WTC11 (cell line): Measurements from ENCODE around the gene SYT13. TPM values are rescaled to one million over a fixed set of nuclear protein-coding genes. Genes with fewer than 3 reads are reported as not detected.

Experiments used
- ATAC-seq: fragments of 200-7000 bp; cut with Tn5 transposase; 2 replicates; pipeline ENCODE4 v1.10.0; 2021; ENCODE audit warnings: mild to moderate bottlenecking, moderate library complexity
- CTCF ChIA-PET: fragments of 300-600 bp; sonication (Branson Sonifier 250); formaldehyde crosslinking; loops from one replicate; lab custom pipeline; 2021; ENCODE audit warnings: antibody characterized with exemption; lab: Charles Lee
- POLR2A ChIA-PET: fragments of 350-600 bp; sonication (Branson Sonifier 250); formaldehyde crosslinking; loops from one replicate; lab custom pipeline; 2021; ENCODE audit warnings: antibody characterized with exemption; lab: Charles Lee
- DNase-seq: peaks from one replicate; pipeline ENCODE4 v3.0.0; 2021; ENCODE audit warnings: low spot score
- H3K27ac Mint-ChIP-seq: 2 replicates; pipeline ENCODE4 v1.8.0; 2021; ENCODE audit warnings: mixed read lengths
- H3K27me3 Mint-ChIP-seq: 2 replicates; pipeline ENCODE4 v1.8.0; 2021; ENCODE audit warnings: low read depth, mild to moderate bottlenecking, moderate library complexity, mixed read lengths
- H3K36me3 Mint-ChIP-seq: 2 replicates; pipeline ENCODE4 v1.8.0; 2021; ENCODE audit warnings: mixed read lengths
- H3K4me1 Mint-ChIP-seq: 2 replicates; pipeline ENCODE4 v1.8.0; 2022; ENCODE audit warnings: mixed read lengths
- H3K4me3 Mint-ChIP-seq: 2 replicates; pipeline ENCODE4 v1.8.0; 2021; ENCODE audit warnings: mild to moderate bottlenecking, moderate library complexity, mixed read lengths
- H3K9me3 Mint-ChIP-seq: 2 replicates; pipeline ENCODE4 v1.8.0; 2021; ENCODE audit warnings: mixed read lengths
- ATF1 ChIP-seq: sonication (generic); formaldehyde crosslinking; IDR thresholded peaks from 2 replicates; pipeline ENCODE4 v1.8.1; 2023; ENCODE audit warnings: mild to moderate bottlenecking, moderate library complexity, missing genetic modification reagents
- ATF3 ChIP-seq: sonication (generic); formaldehyde crosslinking; conservative IDR thresholded peaks from 2 replicates; pipeline ENCODE4 v1.8.1; 2022; ENCODE audit warnings: mild to moderate bottlenecking, missing genetic modification reagents
- E2F1 ChIP-seq: sonication (generic); formaldehyde crosslinking; IDR thresholded peaks from 2 replicates; pipeline ENCODE4 v1.8.0; 2022; ENCODE audit warnings: mild to moderate bottlenecking, missing genetic modification reagents
- EMX1 ChIP-seq: fragments of 250-450 bp; sonication (Bioruptor Pico); IDR thresholded peaks from 2 replicates; pipeline ENCODE4 v1.8.0; 2021; ENCODE audit warnings: mild to moderate bottlenecking
- HMGXB4 ChIP-seq: sonication (generic); formaldehyde crosslinking; IDR thresholded peaks from 2 replicates; pipeline ENCODE4 v1.8.1; 2023; ENCODE audit warnings: mild to moderate bottlenecking, moderate library complexity, missing genetic modification reagents
- MAX ChIP-seq: sonication (generic); formaldehyde crosslinking; IDR thresholded peaks from 2 replicates; pipeline ENCODE4 v1.8.0; 2022; ENCODE audit warnings: mild to moderate bottlenecking, missing genetic modification reagents
- MLX ChIP-seq: sonication (generic); formaldehyde crosslinking; IDR thresholded peaks from 2 replicates; pipeline ENCODE4 v1.8.1; 2023; ENCODE audit warnings: mild to moderate bottlenecking, missing genetic modification reagents, moderate library complexity
- MYBL2 ChIP-seq: sonication (generic); formaldehyde crosslinking; IDR thresholded peaks from 2 replicates; pipeline ENCODE4 v1.8.1; 2023; ENCODE audit warnings: mild to moderate bottlenecking, moderate library complexity, missing genetic modification reagents
- NR2C2 ChIP-seq: sonication (generic); formaldehyde crosslinking; IDR thresholded peaks from 2 replicates; pipeline ENCODE4 v1.8.0; 2022; ENCODE audit warnings: mild to moderate bottlenecking, missing genetic modification reagents
- NR3C1 ChIP-seq: sonication (generic); formaldehyde crosslinking; conservative IDR thresholded peaks from 2 replicates; pipeline ENCODE4 v1.8.1; 2023; ENCODE audit warnings: low read depth, mild to moderate bottlenecking, missing genetic modification reagents
- PREB ChIP-seq: sonication (generic); formaldehyde crosslinking; IDR thresholded peaks from 2 replicates; pipeline ENCODE4 v1.8.1; 2022; ENCODE audit warnings: mild to moderate bottlenecking, missing genetic modification reagents, moderate library complexity, borderline replicate concordance
- SMAD3 ChIP-seq: sonication (generic); formaldehyde crosslinking; IDR thresholded peaks from 2 replicates; pipeline ENCODE4 v1.8.0; 2022; ENCODE audit warnings: missing genetic modification reagents, mild to moderate bottlenecking, borderline replicate concordance
- USF1 ChIP-seq: sonication (generic); formaldehyde crosslinking; IDR thresholded peaks from 2 replicates; pipeline ENCODE4 v1.8.0; 2022; ENCODE audit warnings: mild to moderate bottlenecking, missing genetic modification reagents
- ZNF232 ChIP-seq: sonication (generic); formaldehyde crosslinking; IDR thresholded peaks from 2 replicates; pipeline ENCODE4 v1.8.0; 2022; ENCODE audit warnings: mild to moderate bottlenecking, missing genetic modification reagents
- ZNF396 ChIP-seq: fragments of 250-450 bp; sonication (Bioruptor Pico); IDR thresholded peaks from 2 replicates; pipeline ENCODE4 v1.8.0; 2021; ENCODE audit warnings: mild to moderate bottlenecking, moderate library complexity, borderline replicate concordance
- ZNF416 ChIP-seq: fragments of 250-450 bp; sonication (Bioruptor Pico); IDR thresholded peaks from 2 replicates; pipeline ENCODE4 v1.9.0; 2021; ENCODE audit warnings: mild to moderate bottlenecking, inconsistent platforms
- ZNF512 ChIP-seq: sonication (generic); formaldehyde crosslinking; IDR thresholded peaks from 2 replicates; pipeline ENCODE4 v1.8.1; 2022; ENCODE audit warnings: missing genetic modification reagents, borderline replicate concordance
- total RNA-seq: library from RNA; stranded (reverse); gene quantifications from 3 replicates; pipeline ENCODE4 v1.2.3, GENCODE V29; 2021
- TF ChIP-seq, protein P1 (sequence below): sonication (generic); formaldehyde crosslinking; IDR thresholded peaks from 2 replicates; pipeline ENCODE4 v1.8.0; 2022; ENCODE audit warnings: mild to moderate bottlenecking, missing genetic modification reagents

The SYT13 gene
- total RNA-seq, 1 experiment from 2014 or later: 10.8 TPM

DNA sequence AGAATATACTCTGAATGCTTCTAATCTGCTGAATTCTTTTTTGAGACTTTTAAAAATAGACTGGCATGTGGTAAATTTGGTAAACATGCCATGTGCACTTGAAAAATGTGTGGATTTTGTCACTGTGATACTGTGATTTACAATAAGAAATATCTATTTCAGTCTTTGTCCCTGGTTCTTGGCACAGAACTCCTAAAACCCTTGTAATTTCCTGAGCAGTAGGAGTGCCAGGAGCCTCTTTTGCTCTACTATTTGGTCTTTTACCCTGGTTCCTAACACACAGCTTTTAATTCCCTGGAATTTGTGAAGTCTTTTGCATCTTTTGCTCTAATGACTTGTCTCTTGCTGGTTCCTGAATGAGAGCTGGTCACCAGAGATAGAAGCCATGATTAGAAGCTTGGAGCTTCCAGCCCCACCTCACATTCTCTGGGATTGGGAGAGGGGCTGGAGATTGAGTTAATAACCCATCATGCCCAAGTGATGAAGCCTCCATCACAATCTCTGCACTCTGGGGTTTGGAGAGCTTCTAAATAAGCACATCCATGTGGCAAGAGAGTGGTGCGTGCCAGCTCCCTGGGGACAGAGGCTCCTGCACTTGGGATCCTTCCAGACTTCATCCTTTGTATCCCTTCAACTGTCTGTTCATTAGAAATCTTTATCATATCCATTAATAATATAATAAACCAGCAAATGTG, 27.2 kb upstream of the SYT13 start:
- TF ChIP-seq PREB (CRISPR knock-in tag): no peak
- no peak for TF ChIP-seq ZNF232 (CRISPR knock-in tag)
- no peak for TF ChIP-seq MLX (CRISPR knock-in tag)
- no peak for TF ChIP-seq ZNF416 (CRISPR knock-in tag)
- TF ChIP-seq E2F1 (CRISPR knock-in tag): no peak
- TF ChIP-seq ZNF396: no peak
- no peak for TF ChIP-seq ATF1 (CRISPR knock-in tag)
- TF ChIP-seq NR2C2: no peak
- TF ChIP-seq ZNF512: no peak
- TF ChIP-seq USF1 (CRISPR knock-in tag): no peak
- POLR2A ChIA-PET: interaction anchor here (0.5 kb wide), 1 partner anchor 23 kb away, joined by 3 read pairs; no protein-coding TSS in a partner anchor
- H3K27ac Mint-ChIP-seq: no peak overlapping the region

DNA sequence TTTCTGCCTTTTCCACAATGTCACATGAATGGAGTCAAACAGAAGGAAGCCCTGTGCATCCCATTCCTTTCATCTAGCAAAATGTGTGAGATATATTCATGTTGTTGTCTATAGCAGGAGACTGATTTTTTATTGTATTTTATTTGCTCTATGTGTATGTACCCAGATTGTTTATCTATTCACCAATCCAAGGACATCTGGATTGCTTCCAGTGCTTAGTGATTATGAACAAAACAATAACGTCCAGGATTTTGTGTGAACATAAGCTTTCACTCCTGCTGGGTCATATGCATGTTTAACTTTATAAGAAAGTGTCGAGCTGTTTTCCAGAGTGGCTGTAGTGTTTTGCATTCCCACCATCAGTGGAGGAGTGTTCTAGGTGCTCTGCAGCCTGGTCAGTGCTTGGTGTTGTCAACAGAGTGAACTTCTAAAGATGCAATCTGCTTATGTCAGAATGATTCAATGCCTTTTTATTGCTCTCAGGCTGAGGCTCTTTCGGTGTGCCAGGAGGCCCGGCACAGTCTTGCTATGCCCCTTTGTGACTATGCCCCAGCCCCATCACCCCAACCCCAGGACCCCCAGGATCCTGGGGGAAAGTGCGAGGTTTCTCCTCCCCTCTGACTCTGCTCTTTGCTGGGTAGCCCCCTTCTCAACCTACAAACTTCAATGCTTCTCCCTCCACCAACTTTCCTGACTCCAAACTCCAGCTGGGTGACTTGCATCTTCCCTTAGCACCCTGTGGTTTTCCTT, 19.9 kb upstream of the SYT13 start:
- CTCF ChIA-PET: interaction anchor here (1.8 kb wide), 1 partner anchor 34 kb away, joined by 8 read pairs; no protein-coding TSS in a partner anchor
- ATAC-seq: no peak
- POLR2A ChIA-PET: no interaction called here

More for the DNA sequence above, 27.2 kb upstream of the SYT13 start:
- Mint-ChIP-seq H3K36me3 (no peaks in the 10 kb centered on the region), H3K4me3 (no peak overlapping the region), H3K27me3 (peaks cover 21% of the 10 kb centered on the region), H3K9me3 (no peaks in the 10 kb centered on the region), H3K4me1 (no peaks in the 10 kb centered on the region)
- DNase-seq (no peak), ATAC-seq (no peak)
- CTCF ChIA-PET: interaction anchor here (1.0 to 2.5 kb wide), 4 partner anchors 18 to 79 kb away, joined by 3 to 10 read pairs (median 4); no protein-coding TSS in a partner anchor

More for the DNA sequence above, 19.9 kb upstream of the SYT13 start:
- H3K27ac Mint-ChIP-seq: no peak overlapping the region
- no peaks in the 10 kb centered on the region for H3K36me3 Mint-ChIP-seq
- H3K4me1 Mint-ChIP-seq: peaks cover 4% of the 10 kb centered on the region; the same call in 1 of the 2 replicates
- TF ChIP-seq SMAD3 (CRISPR knock-in tag): no peak
- TF ChIP-seq E2F1 (CRISPR knock-in tag): no peak
- no peak for TF ChIP-seq ATF3 (CRISPR knock-in tag)
- TF ChIP-seq, protein P1, sequence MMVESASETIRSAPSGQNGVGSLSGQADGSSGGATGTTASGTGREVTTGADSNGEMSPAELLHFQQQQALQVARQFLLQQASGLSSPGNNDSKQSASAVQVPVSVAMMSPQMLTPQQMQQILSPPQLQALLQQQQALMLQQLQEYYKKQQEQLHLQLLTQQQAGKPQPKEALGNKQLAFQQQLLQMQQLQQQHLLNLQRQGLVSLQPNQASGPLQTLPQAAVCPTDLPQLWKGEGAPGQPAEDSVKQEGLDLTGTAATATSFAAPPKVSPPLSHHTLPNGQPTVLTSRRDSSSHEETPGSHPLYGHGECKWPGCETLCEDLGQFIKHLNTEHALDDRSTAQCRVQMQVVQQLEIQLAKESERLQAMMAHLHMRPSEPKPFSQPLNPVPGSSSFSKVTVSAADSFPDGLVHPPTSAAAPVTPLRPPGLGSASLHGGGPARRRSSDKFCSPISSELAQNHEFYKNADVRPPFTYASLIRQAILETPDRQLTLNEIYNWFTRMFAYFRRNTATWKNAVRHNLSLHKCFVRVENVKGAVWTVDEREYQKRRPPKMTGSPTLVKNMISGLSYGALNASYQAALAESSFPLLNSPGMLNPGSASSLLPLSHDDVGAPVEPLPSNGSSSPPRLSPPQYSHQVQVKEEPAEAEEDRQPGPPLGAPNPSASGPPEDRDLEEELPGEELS (CRISPR knock-in tag): no peak
- TF ChIP-seq USF1 (CRISPR knock-in tag): no peak
- no peak for TF ChIP-seq EMX1
- TF ChIP-seq NR3C1 (CRISPR knock-in tag): no peak
- TF ChIP-seq HMGXB4: no peak
- no peak for TF ChIP-seq MAX (CRISPR knock-in tag)
- no peak for TF ChIP-seq MYBL2 (CRISPR knock-in tag)
- no peaks in the 10 kb centered on the region for H3K9me3 Mint-ChIP-seq
- H3K4me3 Mint-ChIP-seq: no peak overlapping the region
- no peak for DNase-seq
- H3K27me3 Mint-ChIP-seq: peaks cover 66% of the 10 kb centered on the region
